ENCODE results near the gene COPS4.
"Not testable (repeated sequence)": the region's sequence is repeated elsewhere in the genome, so short reads cannot be mapped to it uniquely, and the experiment has no call there.

COPS4 gene

DNA sequence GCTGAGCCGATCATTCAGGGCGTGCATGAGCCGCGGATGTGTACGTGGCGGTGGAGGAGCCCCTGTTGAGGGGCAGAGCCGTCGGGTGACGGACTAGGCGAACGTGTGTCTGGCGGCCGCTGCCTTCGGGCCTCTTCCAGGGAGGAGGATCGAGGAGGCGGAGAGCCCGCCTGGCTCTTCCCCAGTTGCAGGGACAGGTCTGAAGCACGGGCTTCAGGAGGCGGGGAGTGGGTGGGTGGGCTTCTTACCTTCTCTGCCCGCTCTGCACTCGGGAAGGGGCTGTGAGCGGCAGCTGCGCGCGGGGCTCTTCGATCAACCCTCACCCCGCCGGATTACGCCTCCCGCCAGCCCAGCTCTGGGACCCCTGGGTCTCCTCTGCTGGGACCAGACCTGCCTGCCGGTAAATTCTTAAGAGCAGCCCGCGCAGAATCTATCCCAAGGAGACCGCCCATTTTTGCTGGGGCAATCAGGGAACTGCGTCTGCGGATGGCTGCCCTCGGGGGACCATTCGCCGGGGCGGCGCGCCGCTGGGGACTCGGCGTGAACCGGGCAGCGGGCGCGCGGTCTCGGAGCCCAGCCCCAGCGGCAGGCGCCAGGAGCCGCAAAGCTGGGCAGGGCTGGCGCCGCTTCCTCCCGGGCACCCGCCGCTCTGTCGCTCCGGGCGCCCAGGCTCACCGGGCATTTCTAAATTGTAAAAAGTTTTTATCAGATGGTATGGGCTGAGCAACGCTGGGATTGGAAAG, 74.7 kb downstream of the COPS4 start:
- no peak overlapping the region for H2AK5ac ChIP-seq (ENCODE audit: low read length, severe bottlenecking)
- DNase-seq = peak; percentile 66
- H3K18ac ChIP-seq (ENCODE audit: low read depth in 1 of 2, low read length in 2 of 2) = peak overlapping the region; percentile 65 to 66
- H3K9me3 ChIP-seq (ENCODE audit: control insufficient read depth, low read length) = no peaks in the 10 kb centered on the region
- peak overlapping the region; percentile 6 for H2AFZ ChIP-seq (ENCODE audit: low read depth, low read length)
- peak overlapping the region; percentile 75 for H2BK120ac ChIP-seq (ENCODE audit: low read depth, low read length)
- 4% methylated on average over 48 of the region's 64 CpGs for WGBS
- peak overlapping the region in 1 of 2 experiments; percentile 56 for H2BK12ac ChIP-seq (ENCODE audit: low read length in 2 of 2)
- peak overlapping the region; percentile 81 for H4K8ac ChIP-seq (ENCODE audit: low read length)
- no peak overlapping the region for H3K4ac ChIP-seq (ENCODE audit: low read depth in 1 of 2, low read length in 2 of 2)
- peak overlapping the region; percentile 55 for H4K91ac ChIP-seq (ENCODE audit: low read length)
- no peaks in the 10 kb centered on the region for H3K36me3 ChIP-seq (ENCODE audit: control insufficient read depth in 1 of 2, insufficient read depth in 2 of 2, low read depth in 1 of 2, low read length in 2 of 2)
- peaks cover 0 to 9% of the 10 kb centered on the region in 2 experiments for H3K27me3 ChIP-seq (ENCODE audit: control insufficient read depth in 1 of 2, insufficient read depth in 1 of 2, low read length in 2 of 2)
- no peak overlapping the region for H3K23ac ChIP-seq (ENCODE audit: low read length in 2 of 2)
- no peaks in the 10 kb centered on the region for H3K79me1 ChIP-seq (replicated peaks; ENCODE audit: low read length, poor library complexity, severe bottlenecking)
- H3K4me1 ChIP-seq (ENCODE audit: control insufficient read depth, insufficient read depth, low read depth, low read length) = peaks cover 3% of the 10 kb centered on the region
- H3K4me3 ChIP-seq (ENCODE audit: insufficient read depth in 1 of 2, low read depth in 1 of 2, low read length in 2 of 2) = peak overlapping the region; percentile 68 to 83
- peak overlapping the region; percentile 63 for H2BK15ac ChIP-seq (ENCODE audit: low read depth, poor library complexity, severe bottlenecking)
- peak overlapping the region; percentile 54 for H3K27ac ChIP-seq (ENCODE audit: low read length, poor library complexity, severe bottlenecking)
- H3K9ac ChIP-seq (ENCODE audit: low read length) = peak overlapping the region; percentile 75
- H3K14ac ChIP-seq (ENCODE audit: low read length in 2 of 2) = no peak overlapping the region
- H3K4me2 ChIP-seq (ENCODE audit: low read length, poor library complexity, severe bottlenecking) = peak overlapping the region; percentile 88
- peak overlapping the region; percentile 66 for H2BK5ac ChIP-seq (ENCODE audit: low read depth, low read length, poor library complexity, severe bottlenecking)

DNA sequence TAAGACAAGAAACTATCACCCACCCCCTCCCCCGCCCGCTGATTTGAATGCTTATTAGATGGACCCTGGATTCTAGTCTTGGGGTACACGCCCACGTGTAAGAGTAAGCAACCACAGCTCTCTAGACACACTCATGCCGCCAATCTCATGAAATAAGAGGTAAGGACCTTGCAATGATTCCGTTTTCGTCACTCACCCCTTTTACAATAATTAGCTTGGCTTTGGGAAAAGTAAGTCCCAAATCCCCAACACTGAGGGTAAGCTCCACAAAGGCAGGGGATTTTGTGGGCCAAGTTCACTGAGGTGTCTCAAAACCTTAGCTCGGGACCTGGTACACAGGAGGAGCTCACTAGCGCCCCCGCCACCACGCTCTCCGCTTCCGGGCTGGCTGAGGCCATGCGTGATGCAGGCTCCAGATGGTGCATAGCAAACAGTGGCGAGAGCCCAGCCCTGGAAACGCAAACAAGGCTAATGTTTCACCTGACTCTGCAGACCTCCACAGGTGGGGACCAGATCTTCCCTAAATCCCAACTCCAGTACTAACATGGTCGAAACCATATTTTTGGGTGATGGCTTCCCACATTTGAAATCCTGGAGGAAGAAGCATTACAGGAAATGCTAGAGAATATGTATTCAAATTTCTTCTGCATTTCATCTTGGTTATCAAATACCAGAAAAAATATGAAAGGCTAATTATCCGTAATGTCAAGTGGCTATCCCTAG, 75.4 kb downstream of the COPS4 start:
- peak overlapping the region; percentile 45 to 54 for H3K18ac ChIP-seq (ENCODE audit: low read depth in 1 of 2, low read length in 2 of 2)
- peak overlapping the region; percentile 75 for H3K9ac ChIP-seq (ENCODE audit: low read length)
- peak overlapping the region; percentile 88 for H3K4me2 ChIP-seq (ENCODE audit: low read length, poor library complexity, severe bottlenecking)
- H4K91ac ChIP-seq (ENCODE audit: low read length) = no peak overlapping the region
- H3K27me3 ChIP-seq (ENCODE audit: control insufficient read depth in 1 of 2, insufficient read depth in 1 of 2, low read length in 2 of 2) = peaks cover 0 to 9% of the 10 kb centered on the region in 2 experiments
- no peak overlapping the region for H2AK5ac ChIP-seq (ENCODE audit: low read length, severe bottlenecking)
- no peak overlapping the region for H2BK12ac ChIP-seq (ENCODE audit: low read length in 2 of 2)
- peak overlapping the region; percentile 34 for H3K27ac ChIP-seq (ENCODE audit: low read length, poor library complexity, severe bottlenecking)
- H2AFZ ChIP-seq (ENCODE audit: low read depth, low read length) = peak overlapping the region; percentile 76
- no peak overlapping the region for H3K23ac ChIP-seq (ENCODE audit: low read length in 2 of 2)
- 5% methylated on average over 17 of the region's 18 CpGs for WGBS
- H2BK120ac ChIP-seq (ENCODE audit: low read depth, low read length) = peak overlapping the region; percentile 75
- no peaks in the 10 kb centered on the region for H3K9me3 ChIP-seq (ENCODE audit: control insufficient read depth, low read length)
- H3K4me1 ChIP-seq (ENCODE audit: control insufficient read depth, insufficient read depth, low read depth, low read length) = peaks cover 3% of the 10 kb centered on the region
- peak overlapping the region; percentile 63 for H2BK15ac ChIP-seq (ENCODE audit: low read depth, poor library complexity, severe bottlenecking)
- H3K4me3 ChIP-seq (ENCODE audit: insufficient read depth in 1 of 2, low read depth in 1 of 2, low read length in 2 of 2) = peak overlapping the region in 1 of 2 experiments; percentile 83
- H4K8ac ChIP-seq (ENCODE audit: low read length) = peak overlapping the region; percentile 29
- no peaks in the 10 kb centered on the region for H3K36me3 ChIP-seq (ENCODE audit: control insufficient read depth in 1 of 2, insufficient read depth in 2 of 2, low read depth in 1 of 2, low read length in 2 of 2)
- no peaks in the 10 kb centered on the region for H3K79me1 ChIP-seq (replicated peaks; ENCODE audit: low read length, poor library complexity, severe bottlenecking)
- no peak overlapping the region for H3K14ac ChIP-seq (ENCODE audit: low read length in 2 of 2)
- H2BK5ac ChIP-seq (ENCODE audit: low read depth, low read length, poor library complexity, severe bottlenecking) = no peak overlapping the region
- H3K4ac ChIP-seq (ENCODE audit: low read depth in 1 of 2, low read length in 2 of 2) = no peak overlapping the region
- DNase-seq = peak; percentile 89

DNA sequence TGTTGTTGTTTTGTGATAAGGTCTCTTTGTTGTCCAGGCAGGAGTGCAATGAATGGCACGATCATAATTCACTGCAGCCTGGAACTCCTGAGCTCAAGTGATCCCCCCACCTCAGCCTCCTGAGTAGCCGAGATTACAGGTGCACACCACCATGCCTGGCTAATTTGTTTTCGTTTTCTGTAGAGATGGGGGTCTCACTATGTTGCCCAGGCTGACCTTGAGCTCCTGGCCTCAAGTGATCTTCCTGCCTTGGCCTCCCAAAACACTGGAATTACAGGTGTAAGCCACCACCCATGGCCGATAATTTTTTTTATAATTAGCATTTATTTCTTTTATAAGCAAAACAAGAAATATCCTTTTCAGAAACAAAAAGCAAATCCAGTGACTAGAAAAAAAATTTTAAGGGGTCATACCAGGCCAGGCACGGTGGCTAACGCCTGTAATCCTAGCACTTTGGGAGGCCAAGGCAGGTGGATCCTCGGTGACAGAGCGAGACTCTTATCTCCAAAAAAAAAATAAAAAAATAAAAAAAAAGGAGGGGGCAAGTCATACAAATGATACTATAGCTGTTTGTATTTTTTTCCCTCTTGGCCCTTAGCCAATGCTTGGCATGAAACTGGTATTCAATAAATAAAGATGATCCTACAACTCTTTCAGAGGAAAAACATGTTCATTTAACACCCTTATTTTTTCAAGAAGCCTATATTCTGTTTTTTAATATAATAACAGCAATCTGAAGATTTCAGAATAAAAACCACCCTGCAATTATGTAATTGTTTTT, 76.2 kb downstream of the COPS4 start:
- H2BK15ac ChIP-seq (ENCODE audit: low read depth, poor library complexity, severe bottlenecking) = no peak overlapping the region
- H3K14ac ChIP-seq (ENCODE audit: low read length in 2 of 2) = no peak overlapping the region
- peak overlapping the region; percentile 75 for H3K9ac ChIP-seq (ENCODE audit: low read length)
- no peak overlapping the region for H3K27ac ChIP-seq (ENCODE audit: low read length, poor library complexity, severe bottlenecking)
- no peak overlapping the region for H2BK5ac ChIP-seq (ENCODE audit: low read depth, low read length, poor library complexity, severe bottlenecking)
- no peaks in the 10 kb centered on the region for H3K9me3 ChIP-seq (ENCODE audit: control insufficient read depth, low read length)
- no peak overlapping the region for H4K91ac ChIP-seq (ENCODE audit: low read length)
- no peaks in the 10 kb centered on the region for H3K36me3 ChIP-seq (ENCODE audit: control insufficient read depth in 1 of 2, insufficient read depth in 2 of 2, low read depth in 1 of 2, low read length in 2 of 2)
- H2BK120ac ChIP-seq (ENCODE audit: low read depth, low read length) = no peak overlapping the region
- no peak overlapping the region for H2AFZ ChIP-seq (ENCODE audit: low read depth, low read length)
- H3K23ac ChIP-seq (ENCODE audit: low read length in 2 of 2) = no peak overlapping the region
- H3K4me1 ChIP-seq (ENCODE audit: control insufficient read depth, insufficient read depth, low read depth, low read length) = peaks cover 3% of the 10 kb centered on the region
- H3K18ac ChIP-seq (ENCODE audit: low read depth in 1 of 2, low read length in 2 of 2) = peak overlapping the region in 1 of 2 experiments; percentile 74
- H3K4me2 ChIP-seq (ENCODE audit: low read length, poor library complexity, severe bottlenecking) = no peak overlapping the region
- peak overlapping the region in 1 of 2 experiments; percentile 29 for H2BK12ac ChIP-seq (ENCODE audit: low read length in 2 of 2)
- no peak overlapping the region for H4K8ac ChIP-seq (ENCODE audit: low read length)
- peaks cover 0 to 9% of the 10 kb centered on the region in 2 experiments for H3K27me3 ChIP-seq (ENCODE audit: control insufficient read depth in 1 of 2, insufficient read depth in 1 of 2, low read length in 2 of 2)
- no peak overlapping the region for H3K4me3 ChIP-seq (ENCODE audit: insufficient read depth in 1 of 2, low read depth in 1 of 2, low read length in 2 of 2)
- DNase-seq = no peak
- H3K79me1 ChIP-seq (replicated peaks; ENCODE audit: low read length, poor library complexity, severe bottlenecking) = no peaks in the 10 kb centered on the region
- WGBS = 82% methylated on average over 3 of the region's 8 CpGs
- H3K4ac ChIP-seq (ENCODE audit: low read depth in 1 of 2, low read length in 2 of 2) = no peak overlapping the region
- H2AK5ac ChIP-seq (ENCODE audit: low read length, severe bottlenecking) = no peak overlapping the region

DNA sequence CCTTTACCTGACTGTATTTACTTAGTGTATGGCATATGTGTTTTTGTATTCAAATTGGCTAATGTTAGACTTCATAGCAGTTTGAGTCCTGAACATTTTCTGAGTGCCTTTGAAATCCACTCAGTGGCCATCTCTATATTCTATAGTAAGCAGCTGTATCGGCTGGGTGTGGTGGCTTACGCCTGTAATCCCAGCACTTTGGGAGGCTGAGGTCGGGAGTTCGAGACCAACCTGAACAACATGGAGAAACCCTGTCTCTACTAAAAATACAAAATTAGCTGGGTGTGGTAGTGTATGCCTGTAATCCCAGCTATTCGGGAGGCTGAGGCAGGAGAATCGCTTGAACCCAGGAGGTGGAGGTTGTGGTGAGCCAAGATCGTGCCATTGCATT, 76.8 kb downstream of the COPS4 start:
- H3K4me1 ChIP-seq (ENCODE audit: control insufficient read depth, insufficient read depth, low read depth, low read length); H3K14ac ChIP-seq (ENCODE audit: low read length in 2 of 2); H3K18ac ChIP-seq (ENCODE audit: low read depth in 1 of 2, low read length in 2 of 2); H2AFZ ChIP-seq (ENCODE audit: low read depth, low read length); H3K4ac ChIP-seq (ENCODE audit: low read depth in 1 of 2, low read length in 2 of 2); H3K27ac ChIP-seq (ENCODE audit: low read length, poor library complexity, severe bottlenecking); H3K4me2 ChIP-seq (ENCODE audit: low read length, poor library complexity, severe bottlenecking); H2BK15ac ChIP-seq (ENCODE audit: low read depth, poor library complexity, severe bottlenecking); H3K27me3 ChIP-seq (ENCODE audit: control insufficient read depth in 1 of 2, insufficient read depth in 1 of 2, low read length in 2 of 2); DNase-seq; H2BK120ac ChIP-seq (ENCODE audit: low read depth, low read length); H4K91ac ChIP-seq (ENCODE audit: low read length); H3K9me3 ChIP-seq (ENCODE audit: control insufficient read depth, low read length); H2BK12ac ChIP-seq (ENCODE audit: low read length in 2 of 2); H2BK5ac ChIP-seq (ENCODE audit: low read depth, low read length, poor library complexity, severe bottlenecking); H3K79me1 ChIP-seq (replicated peaks; ENCODE audit: low read length, poor library complexity, severe bottlenecking); H3K9ac ChIP-seq (ENCODE audit: low read length); H2AK5ac ChIP-seq (ENCODE audit: low read length, severe bottlenecking); H3K4me3 ChIP-seq (ENCODE audit: insufficient read depth in 1 of 2, low read depth in 1 of 2, low read length in 2 of 2); H3K36me3 ChIP-seq (ENCODE audit: control insufficient read depth in 1 of 2, insufficient read depth in 2 of 2, low read depth in 1 of 2, low read length in 2 of 2); H3K23ac ChIP-seq (ENCODE audit: low read length in 2 of 2); H4K8ac ChIP-seq (ENCODE audit: low read length): not testable (repeated sequence)
- 100% methylated on average over 1 of the region's 7 CpGs for WGBS
